ENCODE data around the gene SHC3.

DNA sequence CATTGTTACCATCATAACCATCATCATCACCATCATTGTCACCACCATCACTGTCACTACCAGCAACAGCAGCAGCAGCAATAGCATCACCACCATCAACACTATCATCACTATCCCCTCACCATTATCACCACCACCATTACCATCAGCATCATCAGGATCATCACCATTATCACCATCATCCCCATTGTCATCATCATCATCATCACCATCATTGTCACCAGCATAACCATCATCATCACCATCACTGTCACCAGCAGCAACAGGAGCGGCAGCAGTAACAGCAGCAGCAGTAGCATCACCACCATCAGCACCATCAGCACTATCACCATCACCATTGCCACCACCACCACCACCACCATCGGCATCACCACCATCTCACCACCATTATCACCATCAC is 139.0 kb downstream of the SHC3 start:
- TF ChIP-seq GATA2 (IDR thresholded peaks at IDR 0.05; ENCODE audit: low read depth, low read length) = no peak
- TF ChIP-seq GATA3 (IDR thresholded peaks at IDR 0.05; ENCODE audit: low read depth, low read length) = no peak
